ENCODE measurements around the gene ERAP2.

The ERAP2 gene

DNA sequence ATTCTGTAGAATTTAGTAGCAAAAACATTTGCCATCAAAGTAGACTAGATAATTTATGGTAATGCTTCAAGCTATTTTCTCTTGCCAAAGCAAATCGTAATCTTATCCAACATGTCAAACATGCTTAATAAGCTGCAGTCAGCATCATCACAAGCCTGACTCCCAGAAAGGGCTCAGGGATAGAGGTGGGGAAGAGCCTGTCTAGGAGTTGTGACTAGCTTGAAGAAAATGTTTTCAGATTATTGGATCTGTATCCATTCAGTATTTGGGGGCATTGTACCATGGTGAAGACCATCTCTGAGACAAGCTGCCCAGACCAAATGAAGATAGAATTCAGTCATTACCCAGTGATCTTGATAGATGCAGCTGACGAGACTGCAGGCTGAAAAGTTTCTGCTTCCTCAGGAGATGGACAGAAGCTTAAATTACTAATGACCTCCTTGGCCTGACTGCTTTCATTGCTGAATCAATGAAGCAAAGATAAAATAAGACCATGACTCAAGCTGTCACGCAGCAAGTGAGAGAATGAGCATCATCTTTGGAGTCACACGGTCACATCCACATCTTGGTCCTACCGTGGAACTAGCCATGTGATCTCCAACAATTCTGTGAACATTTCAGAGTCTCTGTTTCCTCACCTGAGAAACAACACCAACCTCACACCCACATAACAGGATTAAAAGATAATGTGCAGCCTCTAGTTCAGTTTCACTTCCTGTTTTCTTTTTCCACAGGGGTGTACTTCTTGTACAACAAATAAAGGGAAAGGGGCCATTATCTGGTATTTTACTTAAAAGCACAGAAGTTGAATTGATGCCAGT, 9.4 kb downstream of the ERAP2 start:
- in situ Hi-C loops (cut with HindIII; ENCODE audit: low sequenced_read_pairs), result no loop called here

GRCh38 chr5:96893342-96893741, 17.0 kb downstream of the ERAP2 start:
- in situ Hi-C loops (cut with HindIII; ENCODE audit: low sequenced_read_pairs), result no loop called here

GRCh38 chr5:96896276-96896675, 20.0 kb downstream of the ERAP2 start:
- in situ Hi-C loops (cut with HindIII; ENCODE audit: low sequenced_read_pairs), result no loop called here

DNA sequence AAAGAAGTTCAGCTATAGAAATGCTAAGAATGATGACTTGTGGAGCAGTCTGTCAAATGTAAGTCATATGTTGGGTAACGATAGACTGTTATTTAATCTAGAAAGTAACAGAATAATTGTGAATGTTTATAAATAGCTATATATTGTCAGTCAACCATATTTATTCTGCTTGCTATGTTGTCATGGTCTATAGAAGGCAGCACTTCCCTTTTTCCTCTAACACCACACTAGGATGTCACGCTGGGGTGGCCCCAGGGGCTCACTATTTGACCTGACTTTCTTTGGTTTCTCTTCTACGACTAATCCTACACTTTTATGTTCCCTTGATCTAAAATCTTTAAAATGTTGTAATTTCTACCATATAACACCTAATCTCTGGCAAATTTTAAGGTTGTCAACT, 20.5 kb downstream of the ERAP2 start:
- in situ Hi-C loops (cut with HindIII; ENCODE audit: low sequenced_read_pairs), result no loop called here

GRCh38 chr5:96901384-96901783, 25.1 kb downstream of the ERAP2 start:
- in situ Hi-C loops (cut with HindIII; ENCODE audit: low sequenced_read_pairs), result no loop called here

DNA sequence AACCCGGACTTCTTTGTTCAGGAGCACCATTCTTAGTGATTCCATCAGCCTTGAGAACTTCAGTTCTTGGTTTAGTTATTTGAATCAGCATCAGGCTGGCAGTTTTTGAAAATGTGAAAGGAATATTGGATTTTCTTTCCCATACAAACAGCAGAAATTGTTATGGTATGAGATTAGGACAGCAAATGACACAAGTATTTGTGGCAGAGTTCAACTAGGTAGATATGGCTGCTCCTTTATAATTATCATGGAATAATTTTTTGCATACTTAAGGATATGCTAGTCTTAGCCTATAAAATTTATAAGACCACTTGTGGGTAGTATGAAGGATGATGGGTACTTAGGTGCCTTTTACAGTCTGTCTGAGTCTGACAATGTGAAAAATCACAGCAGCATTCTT, 25.5 kb downstream of the ERAP2 start:
- in situ Hi-C loops (cut with HindIII; ENCODE audit: low sequenced_read_pairs), result no loop called here

GRCh38 chr5:96902876-96903275, 26.6 kb downstream of the ERAP2 start:
- in situ Hi-C loops (cut with HindIII; ENCODE audit: low sequenced_read_pairs), result no loop called here

- in situ Hi-C loops (cut with HindIII; ENCODE audit: low sequenced_read_pairs), result no loop called here
Observed at GRCh38 chr5:96903300-96903699, 27.0 kb downstream of the ERAP2 start.

DNA sequence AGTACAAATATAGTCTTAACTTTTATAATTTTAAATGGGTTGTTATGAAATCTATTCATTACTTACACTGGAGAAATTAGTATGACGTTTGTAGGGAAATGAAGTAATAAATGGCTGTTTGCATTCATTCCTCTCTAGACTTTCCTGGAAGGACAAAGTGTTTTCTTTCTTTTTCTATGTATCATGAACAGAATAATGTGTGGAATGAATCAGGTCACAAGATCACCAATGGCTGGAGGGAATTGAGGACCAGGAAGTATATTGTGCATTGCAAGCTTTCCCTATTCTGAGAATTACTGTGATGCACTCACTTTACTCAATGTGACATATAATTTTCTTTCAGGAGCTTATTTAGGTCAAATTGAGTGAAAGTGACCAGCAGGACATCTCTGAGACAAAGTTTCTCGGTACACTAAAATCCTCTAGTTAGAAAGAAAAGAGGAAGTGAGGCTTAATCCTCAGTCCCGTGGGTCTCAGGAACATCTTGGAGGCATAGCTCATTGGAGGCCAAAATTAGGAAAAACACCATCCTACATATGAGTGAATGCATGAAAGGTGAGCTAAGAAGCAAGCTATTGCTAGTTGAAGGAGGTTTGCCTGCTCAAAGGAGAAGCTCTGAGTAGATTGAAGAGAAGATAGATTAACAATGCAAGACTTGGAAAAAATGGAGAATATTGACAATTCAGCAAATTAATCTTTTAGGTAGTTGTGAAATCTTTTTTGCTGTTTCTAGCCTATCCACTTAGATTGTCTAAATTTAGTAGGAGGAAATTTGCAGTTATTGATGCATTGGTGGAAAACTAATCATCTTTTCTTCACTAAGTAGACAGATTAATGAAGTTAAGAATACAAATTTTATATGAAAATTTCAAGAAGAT, 28.0 kb downstream of the ERAP2 start:
- in situ Hi-C loops (cut with HindIII; ENCODE audit: low sequenced_read_pairs), result no loop called here

- in situ Hi-C loops (cut with HindIII; ENCODE audit: low sequenced_read_pairs), result no loop called here
Observed at GRCh38 chr5:96905864-96906263, 29.6 kb downstream of the ERAP2 start.

GRCh38 chr5:96909003-96909402, 32.7 kb downstream of the ERAP2 start:
- in situ Hi-C loops (cut with HindIII; ENCODE audit: low sequenced_read_pairs), result no loop called here

DNA sequence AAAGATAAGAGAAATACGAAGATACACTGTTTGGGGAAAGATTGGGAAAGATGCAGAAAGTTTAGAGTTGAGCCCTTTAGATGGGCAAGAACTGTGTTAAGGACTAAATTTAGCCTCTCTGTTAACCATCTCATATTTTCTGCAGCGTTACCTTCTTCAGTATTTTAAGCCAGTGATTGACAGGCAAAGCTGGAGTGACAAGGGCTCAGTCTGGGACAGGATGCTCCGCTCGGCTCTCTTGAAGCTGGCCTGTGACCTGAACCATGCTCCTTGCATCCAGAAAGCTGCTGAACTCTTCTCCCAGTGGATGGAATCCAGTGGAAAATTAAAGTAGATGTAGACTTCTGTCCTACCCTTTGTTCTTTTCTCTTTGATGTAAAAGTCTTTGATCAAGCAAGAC, 33.1 kb downstream of the ERAP2 start:
- in situ Hi-C loops (cut with HindIII; ENCODE audit: low sequenced_read_pairs), result no loop called here

DNA sequence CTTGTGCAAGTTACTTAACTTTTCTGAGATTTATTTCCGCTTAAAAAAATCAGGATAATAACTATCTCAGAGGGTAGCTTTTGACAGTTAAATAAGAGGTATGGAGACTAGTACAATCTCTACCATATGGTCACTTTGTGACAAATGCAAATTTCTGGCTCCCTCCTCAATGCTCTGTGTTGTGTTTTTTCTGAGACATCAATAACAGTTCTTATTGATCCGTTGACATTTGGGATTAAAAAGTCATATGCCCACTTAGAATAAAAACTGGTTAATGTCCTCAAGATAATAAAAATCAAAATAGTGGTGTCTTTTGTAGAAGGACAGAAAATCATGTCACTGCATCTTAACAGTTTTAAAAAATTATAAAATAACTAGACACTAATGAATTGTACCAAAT, 34.8 kb downstream of the ERAP2 start:
- in situ Hi-C loops (cut with HindIII; ENCODE audit: low sequenced_read_pairs), result no loop called here

- in situ Hi-C loops (cut with HindIII; ENCODE audit: low sequenced_read_pairs), result no loop called here
Observed at GRCh38 chr5:96913233-96913632, 36.9 kb downstream of the ERAP2 start.

DNA sequence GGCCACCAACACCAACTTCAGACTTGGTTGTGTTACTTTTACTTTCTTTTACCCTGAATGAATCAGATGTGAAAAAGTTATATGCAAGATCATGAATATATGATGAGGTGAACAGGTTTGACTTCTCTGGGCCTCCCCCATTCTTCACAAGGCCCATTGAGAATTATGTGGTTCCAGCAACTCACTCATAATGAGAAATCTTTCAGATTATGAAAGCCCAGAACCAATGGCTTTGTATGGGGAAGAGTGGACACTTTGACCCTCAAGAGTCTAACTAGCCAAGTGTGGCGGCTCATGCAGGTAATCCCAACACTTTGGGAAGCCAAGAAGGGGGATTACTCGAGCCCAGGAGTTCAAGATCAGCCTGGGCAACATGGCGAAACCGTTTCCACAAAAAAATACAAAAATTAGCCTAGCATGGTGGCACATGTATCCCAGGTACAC, 43.5 kb downstream of the ERAP2 start:
- in situ Hi-C loops (cut with HindIII; ENCODE audit: low sequenced_read_pairs), result no loop called here

GRCh38 chr5:96920744-96921355, 44.5 kb downstream of the ERAP2 start:
- in situ Hi-C loops (cut with HindIII; ENCODE audit: low sequenced_read_pairs), result no loop called here

- in situ Hi-C loops (cut with HindIII; ENCODE audit: low sequenced_read_pairs), result no loop called here
Observed at GRCh38 chr5:96922499-96923244, 46.4 kb downstream of the ERAP2 start.

- in situ Hi-C loops (cut with HindIII; ENCODE audit: low sequenced_read_pairs), result no loop called here
Observed at GRCh38 chr5:96924016-96924443, 47.7 kb downstream of the ERAP2 start.

DNA sequence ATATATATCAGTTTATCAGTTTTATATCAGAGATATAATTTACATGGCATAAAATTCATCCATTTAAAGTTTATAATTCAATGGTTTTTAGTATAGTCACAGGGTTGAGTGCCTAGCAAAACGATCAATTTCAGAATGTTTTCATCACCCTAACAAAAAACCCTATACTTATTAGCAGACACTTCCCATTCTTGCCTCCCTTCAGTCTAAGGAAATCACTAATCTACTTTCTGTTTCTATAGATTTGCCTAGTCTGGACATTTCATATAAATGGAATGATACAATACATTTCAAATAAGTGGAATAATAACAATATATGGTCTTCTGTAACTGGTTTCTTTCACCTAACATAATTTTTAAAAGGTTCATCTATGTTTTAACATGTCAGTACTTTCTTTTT, 50.0 kb downstream of the ERAP2 start:
- in situ Hi-C loops (cut with HindIII; ENCODE audit: low sequenced_read_pairs), result no loop called here

DNA sequence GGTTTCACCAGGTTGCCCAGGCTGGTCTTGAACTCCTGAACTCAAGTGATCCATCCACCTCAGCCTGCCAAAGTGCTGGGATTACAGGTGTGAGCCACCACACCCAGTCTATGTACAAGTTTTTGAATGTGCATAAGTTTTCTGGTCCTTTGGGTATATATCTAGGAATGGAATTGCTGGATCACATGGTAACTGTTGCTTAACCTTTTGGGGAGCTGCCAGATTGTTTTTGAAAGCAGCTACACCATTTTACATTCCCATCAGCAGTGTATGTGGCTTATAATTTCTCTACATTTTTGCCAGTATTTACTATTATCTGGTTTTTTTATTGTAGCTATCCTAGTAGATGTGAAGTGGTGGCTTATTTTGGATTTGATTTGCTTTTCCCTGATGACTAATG, 50.7 kb downstream of the ERAP2 start:
- in situ Hi-C loops (cut with HindIII; ENCODE audit: low sequenced_read_pairs), result no loop called here

Measured in DLD1 (cell line).